SHP77 treated with DMSO at 0.1 percent for 48 hours (cell line): ENCODE results near the gene FTSJ3.
"Not testable (repeated sequence)": the region's sequence is repeated elsewhere in the genome, so short reads cannot be mapped to it uniquely, and the experiment has no call there.

Experiments used
- DNase-seq: peaks from one replicate; lab custom pipeline; 2025; lab: John Stamatoyannopoulos, UW

The FTSJ3 gene

GRCh38 chr17:63827801-63828221 is 348 bp upstream of the FTSJ3 start:
- no peak for DNase-seq

- no peak for DNase-seq
Observed at GRCh38 chr17:63826468-63827001, 928 bp downstream of the FTSJ3 start.

- DNase-seq = no peak
Observed at GRCh38 chr17:63824362-63824761, 3.1 kb downstream of the FTSJ3 start.

GRCh38 chr17:63823659-63824331 is 3.7 kb downstream of the FTSJ3 start:
- DNase-seq = no peak

- no peak for DNase-seq
Observed at GRCh38 chr17:63822537-63822936, 4.9 kb downstream of the FTSJ3 start.

GRCh38 chr17:63821804-63822203 is 5.7 kb downstream of the FTSJ3 start:
- no peak for DNase-seq

- no peak for DNase-seq
Observed at GRCh38 chr17:63820963-63821561, 6.4 kb downstream of the FTSJ3 start.

- no peak for DNase-seq
Observed at GRCh38 chr17:63819585-63820537, 7.6 kb downstream of the FTSJ3 start.

GRCh38 chr17:63819131-63819530 is 8.3 kb downstream of the FTSJ3 start:
- DNase-seq = no peak

- no peak for DNase-seq
Observed at GRCh38 chr17:63817736-63818385, 9.6 kb downstream of the FTSJ3 start.

- no peak for DNase-seq
Observed at GRCh38 chr17:63816669-63817068, 10.8 kb downstream of the FTSJ3 start.

- DNase-seq = no peak
Observed at GRCh38 chr17:63816123-63816522, 11.3 kb downstream of the FTSJ3 start.

- no peak for DNase-seq
Observed at GRCh38 chr17:63809970-63810369, 17.5 kb downstream of the FTSJ3 start.

GRCh38 chr17:63805591-63805990 is 21.9 kb downstream of the FTSJ3 start:
- DNase-seq = no peak

- no peak for DNase-seq
Observed at GRCh38 chr17:63804328-63804727, 23.1 kb downstream of the FTSJ3 start.

- no peak for DNase-seq
Observed at GRCh38 chr17:63800783-63801182, 26.7 kb downstream of the FTSJ3 start.

- no peak for DNase-seq
Observed at GRCh38 chr17:63798572-63799106, 28.8 kb downstream of the FTSJ3 start.

GRCh38 chr17:63796375-63796774 is 31.1 kb downstream of the FTSJ3 start:
- DNase-seq = not testable (repeated sequence)

GRCh38 chr17:63792055-63792729 is 35.3 kb downstream of the FTSJ3 start:
- no peak for DNase-seq

- no peak for DNase-seq
Observed at GRCh38 chr17:63790057-63790456, 37.4 kb downstream of the FTSJ3 start.
